AML-193 (cell line): Measurements from ENCODE around the gene PSMD9.
"Not testable (repeated sequence)": the region's sequence is repeated elsewhere in the genome, so short reads cannot be mapped to it uniquely, and the experiment has no call there.

Experiments
- DNase-seq, 2 experiments: peaks; one replicate each; lab custom pipeline; 2025; lab: John Stamatoyannopoulos, UW

The PSMD9 gene

GRCh38 chr12:121925358-121925695, 36.7 kb downstream of the PSMD9 start:
- DNase-seq = no peak

- DNase-seq = peak; percentile 49 to 74
Observed at GRCh38 chr12:121926874-121927706, 38.5 kb downstream of the PSMD9 start.

GRCh38 chr12:121927813-121928212, 39.2 kb downstream of the PSMD9 start:
- DNase-seq = no peak

GRCh38 chr12:121929545-121929944, 41.0 kb downstream of the PSMD9 start:
- DNase-seq = not testable (repeated sequence)

DNA sequence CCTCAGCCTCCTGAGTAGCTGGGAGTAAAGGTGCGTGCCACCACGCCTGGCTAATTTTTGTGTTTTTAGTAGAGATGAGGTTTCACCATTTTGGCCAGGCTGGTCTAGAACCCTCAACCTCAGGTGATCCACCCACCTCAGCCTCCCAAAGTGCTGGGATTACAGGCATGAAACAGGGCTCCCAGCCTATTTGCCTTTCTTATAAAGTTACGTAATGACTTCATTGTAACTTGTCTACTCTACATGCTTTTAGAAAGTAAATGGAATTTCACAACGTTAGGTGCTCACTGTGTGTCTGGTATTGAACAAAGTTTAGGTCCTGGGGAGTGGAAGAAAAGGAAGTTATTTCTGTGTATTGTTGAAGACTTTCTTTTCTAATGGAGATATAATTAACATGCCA, 42.3 kb downstream of the PSMD9 start:
- no peak for DNase-seq

DNA sequence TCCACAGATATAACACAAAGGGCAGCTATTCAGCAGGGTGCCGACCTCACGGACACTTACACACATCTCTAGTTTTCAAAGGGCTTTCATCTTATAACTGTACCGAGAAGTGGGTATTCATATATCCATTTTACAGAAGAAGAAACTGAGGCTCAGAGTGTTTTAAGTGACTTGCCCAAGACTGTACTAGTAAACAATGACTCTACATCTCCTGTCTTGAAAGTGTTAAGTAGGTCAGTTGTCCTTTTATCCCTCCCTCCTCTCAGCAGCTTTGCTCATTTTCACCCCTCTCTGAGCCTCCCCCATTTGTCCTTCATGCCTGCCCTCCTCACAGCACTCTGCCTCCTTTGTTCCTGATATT, 43.6 kb downstream of the PSMD9 start:
- DNase-seq = no peak

DNA sequence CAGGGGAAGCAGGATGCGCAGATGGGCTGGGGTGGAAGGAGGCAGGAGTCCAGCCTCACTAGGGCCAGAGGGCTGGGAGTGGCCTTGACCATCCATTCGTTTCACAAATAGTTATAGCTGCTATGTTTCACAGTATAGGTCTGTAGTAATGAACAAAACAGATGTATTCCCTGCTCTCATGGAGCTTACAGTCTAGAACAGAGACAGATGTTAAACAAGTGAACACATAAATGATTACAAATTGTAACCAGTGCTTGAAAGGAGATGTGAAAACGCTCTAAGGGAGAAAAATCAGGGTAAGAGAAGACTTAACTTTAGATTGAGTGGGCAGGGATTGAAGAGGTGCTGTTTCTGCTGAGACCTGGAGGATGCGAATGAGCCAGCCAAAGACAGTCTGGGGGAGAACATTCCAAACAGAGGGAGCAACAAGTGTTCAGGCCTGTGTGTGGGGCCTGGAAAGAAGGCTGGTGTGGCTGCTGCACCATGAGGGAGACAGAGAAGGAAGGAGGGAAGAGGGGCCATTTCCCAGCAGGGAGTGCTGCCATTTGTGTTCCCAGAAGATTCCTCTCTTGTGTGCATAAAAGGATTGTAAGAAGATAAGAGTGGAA, 44.4 kb downstream of the PSMD9 start:
- DNase-seq = no peak

DNA sequence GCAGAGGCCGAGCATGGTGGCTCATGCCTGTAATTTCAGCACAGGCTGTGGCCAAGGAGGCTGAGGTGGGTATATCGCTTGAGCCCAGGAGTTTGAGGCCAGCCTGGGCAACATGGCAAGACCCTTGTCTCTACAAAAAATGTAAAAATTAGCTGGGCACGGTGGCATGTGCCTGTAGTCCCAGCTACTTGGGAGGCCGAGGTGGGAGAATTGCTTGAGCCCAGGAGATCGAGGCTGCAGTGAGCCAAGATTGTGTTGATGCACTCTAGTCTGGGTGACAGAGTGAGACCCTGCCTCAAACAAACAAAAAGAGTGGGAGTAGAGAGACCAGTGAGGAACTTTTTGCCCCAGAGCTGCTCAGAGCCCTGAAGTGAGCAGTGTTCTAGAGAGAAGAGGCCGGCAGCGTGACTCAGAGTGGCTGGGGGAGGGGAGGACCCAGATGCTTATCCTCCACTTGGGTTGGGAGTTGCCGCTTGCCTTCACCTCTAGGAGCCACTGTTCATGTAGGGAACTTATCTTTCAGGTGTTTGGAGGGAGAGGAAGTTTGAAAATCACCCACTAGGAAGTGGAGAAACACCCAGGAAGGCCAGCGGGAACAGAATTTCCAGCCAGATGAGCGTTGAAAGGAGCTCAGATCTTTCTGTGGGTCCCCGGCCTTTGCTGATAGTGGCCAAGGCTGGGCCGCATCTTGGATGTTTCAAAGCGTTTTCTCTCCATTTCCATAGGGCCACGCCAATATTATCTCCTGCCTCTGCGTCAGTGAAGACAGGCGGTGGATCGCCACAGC, 45.1 kb downstream of the PSMD9 start:
- no peak for DNase-seq

DNA sequence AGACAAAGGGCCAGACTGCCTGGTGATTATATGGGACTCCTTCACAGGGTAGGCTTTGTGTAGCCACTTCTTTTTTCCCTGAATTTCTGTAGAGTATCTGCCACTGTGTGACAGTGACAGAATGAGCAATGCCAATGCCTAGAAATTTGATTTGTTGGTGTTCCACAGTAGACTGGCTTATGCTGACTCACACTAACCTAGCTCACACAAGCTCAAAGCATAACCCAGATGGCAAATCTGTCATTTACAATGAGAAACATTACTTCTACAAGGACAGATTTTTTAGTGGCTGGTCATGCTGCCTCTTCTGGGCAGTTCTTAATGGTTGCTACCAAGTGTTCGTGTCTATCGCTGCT, 45.7 kb downstream of the PSMD9 start:
- DNase-seq = no peak

DNA sequence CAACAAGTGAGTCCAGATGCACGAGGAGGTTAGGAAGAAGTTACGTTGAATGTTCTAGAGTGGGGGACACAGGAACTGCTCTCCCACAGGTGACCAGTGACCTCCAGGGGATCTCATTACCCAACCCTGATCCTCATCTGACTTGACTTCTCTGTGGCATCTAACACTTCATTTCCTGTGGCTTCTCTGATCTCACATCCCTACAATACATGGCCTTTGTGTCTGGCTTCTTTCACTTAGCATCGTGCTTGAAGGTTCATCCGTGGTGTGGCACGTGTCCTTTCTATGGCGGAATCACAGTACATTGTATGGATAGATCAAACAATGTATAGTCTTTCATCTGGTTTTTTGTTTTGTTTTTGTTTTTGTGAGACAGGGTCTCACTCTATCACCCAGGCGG, 49.1 kb downstream of the PSMD9 start:
- no peak for DNase-seq

GRCh38 chr12:121939186-121939585, 50.6 kb downstream of the PSMD9 start:
- DNase-seq = no peak

DNA sequence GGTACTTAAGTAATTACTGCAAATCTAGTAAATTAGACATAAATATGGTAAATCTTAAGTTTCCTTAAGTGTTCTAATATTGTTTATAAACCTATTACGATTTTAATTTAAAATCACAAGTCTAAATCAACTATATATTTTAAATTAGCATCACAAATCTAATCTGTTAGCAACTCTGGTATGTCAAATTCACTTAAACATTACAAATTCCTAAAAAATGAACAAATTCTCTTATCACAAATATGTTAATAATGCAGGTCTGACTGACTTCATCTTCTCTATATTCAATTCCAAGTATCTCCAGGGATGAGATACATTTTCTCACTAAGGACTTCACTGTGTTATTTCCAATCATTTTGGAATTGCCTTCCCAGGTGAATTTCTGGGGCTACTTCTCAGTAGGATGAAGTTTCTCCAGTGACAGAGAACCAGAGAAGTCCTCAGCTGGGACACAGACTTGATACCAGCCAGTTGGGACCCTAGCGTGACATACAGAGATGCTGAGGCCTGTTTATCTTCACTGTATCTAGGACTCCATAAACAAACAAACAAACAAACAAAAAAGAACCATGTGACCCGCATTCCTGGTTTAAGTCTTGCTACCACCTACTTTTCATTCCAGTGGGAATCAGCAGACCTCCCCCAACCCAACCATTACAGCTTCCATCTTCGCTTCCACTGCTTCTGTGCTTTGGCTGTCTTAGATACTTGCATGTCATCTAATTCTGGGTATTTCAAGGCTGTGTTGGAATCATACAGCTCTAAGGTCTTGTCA, 51.6 kb downstream of the PSMD9 start:
- DNase-seq = no peak

- no peak for DNase-seq
Observed at GRCh38 chr12:121942145-121942718, 53.6 kb downstream of the PSMD9 start.

DNA sequence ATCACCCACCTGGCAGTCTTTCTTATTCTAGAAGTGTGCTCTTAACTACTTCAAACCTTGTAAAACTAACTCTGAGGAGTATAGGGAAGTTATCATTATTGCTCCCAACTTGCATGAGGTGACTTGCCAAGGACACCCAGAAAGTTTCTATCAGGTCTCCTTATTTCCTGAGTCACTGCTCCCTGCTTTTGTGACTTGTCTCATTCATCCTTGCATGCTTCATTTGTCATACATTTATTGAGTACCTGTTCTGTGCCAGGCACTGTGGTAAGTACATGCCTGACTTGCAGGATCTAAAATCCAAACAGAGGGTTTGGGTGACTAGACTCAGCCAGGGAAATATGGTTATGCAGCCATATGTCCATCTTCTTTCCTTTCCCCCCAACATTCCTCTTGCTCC, 55.3 kb downstream of the PSMD9 start:
- DNase-seq = no peak

DNA sequence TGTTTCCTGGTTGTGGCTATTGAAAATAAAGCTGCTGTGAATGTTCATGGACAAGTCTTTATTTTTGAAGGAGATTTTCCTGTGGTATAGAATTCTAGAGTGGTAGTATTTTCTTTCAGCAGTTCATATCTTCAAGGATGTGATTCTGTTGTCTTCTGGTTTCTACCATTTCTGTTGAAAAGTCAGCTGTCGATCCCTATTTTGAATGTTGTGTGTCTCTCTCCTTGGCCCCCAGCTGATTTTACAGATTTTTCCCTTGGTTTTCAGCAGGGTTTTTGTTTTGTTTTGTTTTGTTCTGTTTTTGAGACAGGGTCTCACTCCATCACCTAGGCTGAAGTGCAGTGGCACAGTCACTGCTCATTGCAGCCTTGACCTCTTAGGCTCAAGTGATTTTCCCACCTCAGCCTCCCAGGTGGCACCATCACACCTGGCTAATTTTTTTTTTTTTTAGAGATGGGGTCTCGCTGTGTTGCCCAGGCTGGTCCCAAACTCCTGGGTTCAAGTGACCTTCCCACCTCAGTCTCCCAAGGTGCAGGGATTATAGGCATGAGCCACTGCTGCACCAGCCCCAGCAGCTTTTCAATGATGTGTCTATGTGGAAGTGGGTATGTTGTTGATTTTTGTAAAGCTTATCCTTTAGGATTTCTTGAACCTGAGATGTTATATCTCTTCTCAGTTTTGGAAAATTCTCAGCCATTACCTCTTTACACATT, 57.9 kb downstream of the PSMD9 start:
- no peak for DNase-seq

- no peak for DNase-seq
Observed at GRCh38 chr12:121947981-121948380, 59.4 kb downstream of the PSMD9 start.

DNA sequence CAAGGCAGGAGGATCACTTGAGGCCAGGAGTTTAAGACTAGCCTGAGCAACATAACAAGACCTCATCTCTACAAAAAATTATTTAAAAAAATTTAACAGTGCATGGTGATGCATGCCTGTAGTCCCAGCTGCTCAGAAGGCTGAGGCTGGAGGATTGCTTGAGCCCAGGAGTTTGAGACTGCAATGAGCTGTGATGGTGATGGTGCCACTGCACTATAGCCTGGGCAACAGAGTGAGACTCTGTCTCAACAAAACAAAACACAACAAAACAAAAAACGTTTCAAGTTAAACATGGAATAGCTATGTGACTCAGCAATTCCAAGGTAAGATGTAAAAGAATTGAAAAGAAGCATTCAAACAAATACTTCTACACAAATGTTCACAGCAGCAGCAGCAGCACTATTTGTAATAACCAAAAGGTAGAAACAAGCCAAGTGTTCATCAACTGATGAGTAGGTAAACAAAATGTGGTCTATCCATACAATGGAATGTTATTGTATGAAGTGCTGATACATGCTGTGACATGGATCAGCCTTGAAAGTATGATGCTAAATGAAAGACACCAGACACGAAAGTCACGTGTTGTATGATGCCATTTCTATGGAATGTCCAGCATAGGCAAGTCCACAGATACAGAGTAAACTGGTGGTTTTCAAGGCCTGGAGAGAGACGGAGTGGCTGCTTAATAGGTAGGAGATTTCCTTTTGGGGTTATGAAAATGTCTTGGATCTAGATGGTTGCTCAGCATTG, 61.2 kb downstream of the PSMD9 start:
- DNase-seq = no peak

GRCh38 chr12:121953117-121953692, 64.6 kb downstream of the PSMD9 start:
- no peak for DNase-seq

- no peak for DNase-seq
Observed at GRCh38 chr12:121953695-121954094, 65.1 kb downstream of the PSMD9 start.
